Mammary epithelial cell (primary cell): ENCODE results near the gene KCNT1.

Experiments
- EZH2 ChIP-seq: IDR thresholded peaks from 2 replicates; pipeline ENCODE4 v1.6.1; 2012; ENCODE audit warnings: low read length, inconsistent platforms, borderline replicate concordance
- TF ChIP-seq, protein P1 (sequence below), 2 donors: IDR thresholded peaks in 1 of 2; conservative IDR thresholded peaks in 1 of 2; 2 replicates each; pipeline ENCODE4 v1.5.1; 2011 to 2012; ENCODE audit warnings: inconsistent platforms in 2 of 2, low read length in 2 of 2, mild to moderate bottlenecking in 2 of 2, control low read depth in 1 of 2, low read depth in 1 of 2; ENCODE audit not compliant: insufficient read depth in 1 of 2; ENCODE audit errors: extremely low read depth in 1 of 2

DNA sequence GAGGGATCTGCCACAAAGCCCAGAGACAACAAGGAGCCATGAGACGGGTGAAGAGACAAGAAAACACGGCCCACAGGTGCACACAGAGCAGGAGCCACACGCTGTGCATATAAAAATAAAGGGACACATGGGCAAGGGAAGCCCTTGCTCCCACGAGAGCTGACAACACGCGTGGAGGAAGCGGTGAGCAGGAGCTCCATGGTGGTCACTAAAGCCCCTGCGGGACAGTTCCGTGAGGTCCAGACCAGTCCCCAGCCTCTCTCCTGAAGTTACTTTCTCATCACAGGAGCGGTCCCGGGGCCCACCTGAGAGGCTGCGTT, 114.6 kb downstream of the KCNT1 start:
- no peak for TF ChIP-seq EZH2
- TF ChIP-seq, protein P1, sequence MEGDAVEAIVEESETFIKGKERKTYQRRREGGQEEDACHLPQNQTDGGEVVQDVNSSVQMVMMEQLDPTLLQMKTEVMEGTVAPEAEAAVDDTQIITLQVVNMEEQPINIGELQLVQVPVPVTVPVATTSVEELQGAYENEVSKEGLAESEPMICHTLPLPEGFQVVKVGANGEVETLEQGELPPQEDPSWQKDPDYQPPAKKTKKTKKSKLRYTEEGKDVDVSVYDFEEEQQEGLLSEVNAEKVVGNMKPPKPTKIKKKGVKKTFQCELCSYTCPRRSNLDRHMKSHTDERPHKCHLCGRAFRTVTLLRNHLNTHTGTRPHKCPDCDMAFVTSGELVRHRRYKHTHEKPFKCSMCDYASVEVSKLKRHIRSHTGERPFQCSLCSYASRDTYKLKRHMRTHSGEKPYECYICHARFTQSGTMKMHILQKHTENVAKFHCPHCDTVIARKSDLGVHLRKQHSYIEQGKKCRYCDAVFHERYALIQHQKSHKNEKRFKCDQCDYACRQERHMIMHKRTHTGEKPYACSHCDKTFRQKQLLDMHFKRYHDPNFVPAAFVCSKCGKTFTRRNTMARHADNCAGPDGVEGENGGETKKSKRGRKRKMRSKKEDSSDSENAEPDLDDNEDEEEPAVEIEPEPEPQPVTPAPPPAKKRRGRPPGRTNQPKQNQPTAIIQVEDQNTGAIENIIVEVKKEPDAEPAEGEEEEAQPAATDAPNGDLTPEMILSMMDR (conservative IDR thresholded peaks at IDR 0.05 in 1 of 2, IDR thresholded peaks at IDR 0.05 in 1 of 2; ENCODE audit: extremely low read depth in 1 of 2, insufficient read depth in 1 of 2, low read depth in 1 of 2, low read length in 2 of 2): no peak
